HG02623 (cell line): ENCODE measurements around the gene HNRNPF.
A peak's percentile ranks its signal among the peaks of the same experiment; 100 is the strongest.
"Not testable (repeated sequence)": the region's sequence is repeated elsewhere in the genome, so short reads cannot be mapped to it uniquely, and the experiment has no call there.

Experiments
- ATAC-seq: cut with Tn5 transposase; IDR thresholded peaks from one replicate; pipeline ENCODE4 v1.9.1; 2021; ENCODE audit warnings: moderate library complexity; ENCODE audit not compliant: unreplicated experiment

The HNRNPF gene

GRCh38 chr10:43408710-43409384, at the start of gene HNRNPF:
Gene HNRNPF (minus strand): TSS chr10:43409186. CDS start chr10:43387884, 21,302 bp downstream.
- peak; percentile 56 for ATAC-seq

- no peak for ATAC-seq
Observed at GRCh38 chr10:43458227-43458626, 49.2 kb upstream of the HNRNPF start.

GRCh38 chr10:43456561-43456960, 47.6 kb upstream of the HNRNPF start:
- not testable (repeated sequence) for ATAC-seq

- ATAC-seq, result not testable (repeated sequence)
Observed at GRCh38 chr10:43454025-43454424, 45.0 kb upstream of the HNRNPF start.

- ATAC-seq, result no peak
Observed at GRCh38 chr10:43453266-43453831, 44.4 kb upstream of the HNRNPF start.

GRCh38 chr10:43452356-43452914, 43.4 kb upstream of the HNRNPF start:
- ATAC-seq, result no peak

- no peak for ATAC-seq
Observed at GRCh38 chr10:43448742-43449141, 39.8 kb upstream of the HNRNPF start.

- not testable (repeated sequence) for ATAC-seq
Observed at GRCh38 chr10:43446219-43447017, 37.4 kb upstream of the HNRNPF start.

- ATAC-seq, result no peak
Observed at GRCh38 chr10:43444897-43445466, 36.0 kb upstream of the HNRNPF start.

GRCh38 chr10:43444323-43444722, 35.3 kb upstream of the HNRNPF start:
- no peak for ATAC-seq

GRCh38 chr10:43440463-43441134, 31.6 kb upstream of the HNRNPF start:
- ATAC-seq, result no peak

- no peak for ATAC-seq
Observed at GRCh38 chr10:43437141-43437870, 28.3 kb upstream of the HNRNPF start.

GRCh38 chr10:43436291-43437140, 27.5 kb upstream of the HNRNPF start, which contains the start of gene ZNF487:
Gene ZNF487 (plus strand): TSS chr10:43437111. CDS start chr10:43475814, 38,703 bp downstream.
- ATAC-seq, result peak; percentile 95

- ATAC-seq, result no peak
Observed at GRCh38 chr10:43430926-43431663, 22.1 kb upstream of the HNRNPF start.

- ATAC-seq, result no peak
Observed at GRCh38 chr10:43427166-43427825, 18.3 kb upstream of the HNRNPF start.

GRCh38 chr10:43426476-43426875, 17.5 kb upstream of the HNRNPF start:
- not testable (repeated sequence) for ATAC-seq

- no peak for ATAC-seq
Observed at GRCh38 chr10:43424416-43424815, 15.4 kb upstream of the HNRNPF start.

GRCh38 chr10:43421944-43422343, 13.0 kb upstream of the HNRNPF start:
- ATAC-seq, result not testable (repeated sequence)
